ENCODE measurements around the gene TEX29. TPM values are rescaled to one million over a fixed set of nuclear protein-coding genes. Genes with fewer than 3 reads are reported as not detected.

Gene TEX29
- total RNA-seq, result not detected in 2 replicates

DNA sequence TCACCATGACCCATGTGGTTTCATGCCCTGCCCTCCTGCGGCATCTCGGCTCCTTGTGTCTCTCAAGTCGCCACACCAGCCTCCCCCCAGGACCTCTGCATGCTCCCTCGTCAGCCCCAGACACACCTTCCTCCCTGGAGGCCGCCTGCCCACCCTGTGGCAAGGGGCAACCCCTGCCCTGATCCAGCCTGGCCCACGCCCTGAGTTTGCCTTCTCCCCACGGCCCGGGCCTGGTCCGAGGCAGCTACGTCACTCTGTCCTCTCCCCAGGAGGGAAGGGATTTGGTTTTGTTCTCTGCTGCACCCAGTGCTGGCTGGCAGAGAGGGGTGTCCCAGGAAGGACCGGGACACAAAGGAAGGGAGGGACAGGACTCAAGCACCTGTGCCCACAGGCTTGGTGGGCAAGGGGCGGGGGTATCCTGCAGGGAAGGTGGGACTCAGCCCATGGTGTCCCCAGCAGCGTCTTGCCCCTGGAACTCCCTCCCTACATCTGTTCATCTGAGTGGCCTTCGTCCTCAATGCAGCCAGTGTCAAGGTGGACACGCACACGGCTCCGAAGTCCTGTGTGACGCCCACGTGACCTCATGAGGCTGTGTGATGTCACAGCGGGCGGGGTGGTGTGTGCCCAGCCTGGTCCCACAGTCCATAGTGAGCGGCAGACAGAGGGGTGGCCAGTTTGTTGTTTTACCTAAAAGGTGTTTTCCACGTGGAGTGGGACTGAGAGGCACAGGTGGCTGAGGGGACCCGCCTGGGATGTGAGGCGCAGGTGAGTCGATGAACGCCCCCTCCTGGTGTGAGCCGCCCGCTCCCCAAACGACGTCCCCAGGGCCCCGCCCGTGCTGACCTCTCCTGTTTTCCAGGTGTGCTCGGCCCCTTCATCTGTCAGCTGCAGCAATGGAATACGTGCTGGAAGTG, at the start of gene TEX29:
Gene TEX29, plus strand, starts transcription at position 645 of the 914 bp plus-strand sequence. Its CDS starts 249 bp downstream, at position 894.

Other genes with a start within 250 kb of the TEX29 start
- 18.6 and 26.0 TPM in 2 replicates for gene ARHGEF7, start 205.3 kb upstream of the TEX29 start, total RNA-seq

All from tracheal epithelial cell (primary cell).